K562 (cell line): Measurements from ENCODE around the gene FCGBP. TPM values are rescaled to one million over a fixed set of nuclear protein-coding genes. Genes with fewer than 3 reads are reported as not detected.

ENCODE experiments used
- CCNT2 ChIP-seq: IDR thresholded peaks from 2 replicates; pipeline ENCODE4 v1.6.1; 2011; ENCODE audit warnings: borderline replicate concordance, low read depth, mild to moderate bottlenecking, moderate library complexity, mixed read lengths, low read length; ENCODE audit not compliant: insufficient read length; ENCODE audit errors: extremely low read depth
- CEBPB ChIP-seq: fragments of 450-650 bp; IDR thresholded peaks from 2 replicates; pipeline ENCODE4 v1.6.1; 2016; ENCODE audit warnings: missing genetic modification characterization, missing compliant biosample characterization
- ESRRA ChIP-seq: fragments of 450-650 bp; IDR thresholded peaks from 2 replicates; pipeline ENCODE4 v1.6.1; 2014; ENCODE audit warnings: low read depth, mild to moderate bottlenecking, moderate library complexity, borderline replicate concordance
- FIP1L1 ChIP-seq: fragments of 200-400 bp; formaldehyde crosslinking; IDR thresholded peaks from 2 replicates; pipeline ENCODE4 v1.6.1; 2018; ENCODE audit warnings: mild to moderate bottlenecking, low read depth, low read length; ENCODE audit not compliant: poor library complexity, severe bottlenecking
- FOXM1 ChIP-seq, 2 experiments: fragments of 450-650 bp in 1 of 2; sonication (generic) in 1 of 2; formaldehyde crosslinking in 1 of 2; IDR thresholded peaks; 2 replicates each; pipeline versions ENCODE4 v1.6.1 to v1.9.0; 2017 to 2022; ENCODE audit warnings: low read depth in 2 of 2, mild to moderate bottlenecking in 2 of 2, missing genetic modification reagents in 1 of 2, moderate library complexity in 1 of 2
- GABPA ChIP-seq: fragments of 200-800 bp; sonication (Bioruptor generic); conservative IDR thresholded peaks from 2 replicates; pipeline ENCODE4 v1.6.1; 2016; ENCODE audit warnings: low read depth, missing genetic modification characterization, missing compliant biosample characterization
- JUND ChIP-seq, 2 experiments: IDR thresholded peaks; 2 replicates in 1 of 2; 3 replicates in 1 of 2; pipeline ENCODE4 v1.6.1; 2011; ENCODE audit warnings: borderline replicate concordance in 2 of 2, low read depth in 2 of 2, low read length in 2 of 2, improper control_type of control experiment in 1 of 2, missing biosample characterization in 1 of 2, missing genetic modification characterization in 1 of 2, missing genetic modification reagents in 1 of 2
- MECOM ChIP-seq: fragments of 250-450 bp; sonication (Bioruptor Pico); IDR thresholded peaks from 2 replicates; pipeline ENCODE4 v1.8.0; 2022; ENCODE audit warnings: inconsistent platforms
- NCOA1 ChIP-seq: fragments of 450-650 bp; IDR thresholded peaks from 2 replicates; pipeline ENCODE4 v1.6.1; 2016; ENCODE audit warnings: low read depth
- RUNX1 ChIP-seq: sonication (generic); IDR thresholded peaks from 2 replicates; pipeline ENCODE4 v1.6.1; 2016; ENCODE audit warnings: antibody characterized with exemption, low read depth
- SRF ChIP-seq, 2 experiments: fragments of 250-450, 450-650 bp in 1 of 2; sonication (Bioruptor Pico) in 1 of 2; sonication (generic) in 1 of 2; formaldehyde crosslinking; IDR thresholded peaks; 2 replicates each; pipeline versions ENCODE4 v1.5.0 to v1.5.1; 2020 to 2022; ENCODE audit warnings: mild to moderate bottlenecking in 1 of 2, missing genetic modification reagents in 1 of 2
- TOE1 ChIP-seq, 2 experiments: fragments of 450-650 bp in 1 of 2; sonication (generic) in 1 of 2; formaldehyde crosslinking in 1 of 2; IDR thresholded peaks; 2 replicates each; pipeline versions ENCODE4 v1.7.1 to v1.8.0; 2016 to 2022; ENCODE audit warnings: borderline replicate concordance in 2 of 2, mild to moderate bottlenecking in 2 of 2, antibody characterized with exemption in 1 of 2, inconsistent platforms in 1 of 2, low read depth in 1 of 2, missing genetic modification reagents in 1 of 2, moderate library complexity in 1 of 2
- WHSC1 ChIP-seq: IDR thresholded peaks from one replicate; pipeline ENCODE4 v1.6.1; 2012; ENCODE audit warnings: low read length, control low read depth, inconsistent platforms
- ZNF76 ChIP-seq: fragments of 250-450 bp; sonication (Bioruptor Pico); IDR thresholded peaks from 2 replicates; pipeline ENCODE4 v1.4.0; 2020; ENCODE audit warnings: mild to moderate bottlenecking, moderate library complexity, borderline replicate concordance
- polyA plus RNA-seq, 8 experiments: library from polyadenylated mRNA; depleted of rRNA in 4 of 8; stranded (reverse) in 5 of 8; unstranded in 3 of 8; fragments of >200 nt; fragmentation: Nextera tagmentation in 2 of 8; fragmentation: Illumina TruSeq in 1 of 8; extraction: Ambion mirVana in 2 of 8; extraction: Trizol in 1 of 8; gene quantifications; 2 replicates each; pipeline versions ENCODE4 v1.2.1 to v1.2.3, GENCODE V29; 2011 to 2014; ENCODE audit warnings: inconsistent platforms in 1 of 8, missing spikeins in 1 of 8
- total RNA-seq, 7 experiments: library from RNA; depleted of rRNA in 6 of 7; stranded (reverse); fragments of >200 nt in 6 of 7; fragmentation: Illumina TruSeq in 2 of 7; extraction: Trizol in 2 of 7; gene quantifications; 2 replicates each; pipeline versions ENCODE4 v1.2.1 to v1.2.3, GENCODE V29; 2011 to 2021; ENCODE audit warnings: low replicate concordance in 1 of 7
- TF ChIP-seq, protein P1 (sequence below): fragments of 250-450 bp; sonication (Bioruptor Pico); IDR thresholded peaks from 2 replicates; pipeline ENCODE4 v1.5.0; 2021; ENCODE audit warnings: mild to moderate bottlenecking, moderate library complexity
- TF ChIP-seq, protein P2 (sequence below): conservative IDR thresholded peaks from 2 replicates; pipeline ENCODE4 v1.6.1; 2011; ENCODE audit warnings: low read depth, mild to moderate bottlenecking, low read length; ENCODE audit not compliant: control insufficient read depth
- TF ChIP-seq, protein P3 (sequence below): sonication (generic); formaldehyde crosslinking; IDR thresholded peaks from 2 replicates; pipeline ENCODE4 v1.9.0; 2022; ENCODE audit warnings: mild to moderate bottlenecking, missing genetic modification reagents
- TF ChIP-seq, protein P4 (sequence below): fragments of 250-450 bp; sonication (Bioruptor Pico); IDR thresholded peaks from 2 replicates; pipeline ENCODE4 v1.4.0; 2020

Gene FCGBP
- total and polyA plus RNA-seq, 9 of the 15 experiments (the other 6 are each of a cell fraction or from before 2014, with no cell fraction given) = 0.01 to 1.5 (median 0.13) TPM; not detected in 4

DNA sequence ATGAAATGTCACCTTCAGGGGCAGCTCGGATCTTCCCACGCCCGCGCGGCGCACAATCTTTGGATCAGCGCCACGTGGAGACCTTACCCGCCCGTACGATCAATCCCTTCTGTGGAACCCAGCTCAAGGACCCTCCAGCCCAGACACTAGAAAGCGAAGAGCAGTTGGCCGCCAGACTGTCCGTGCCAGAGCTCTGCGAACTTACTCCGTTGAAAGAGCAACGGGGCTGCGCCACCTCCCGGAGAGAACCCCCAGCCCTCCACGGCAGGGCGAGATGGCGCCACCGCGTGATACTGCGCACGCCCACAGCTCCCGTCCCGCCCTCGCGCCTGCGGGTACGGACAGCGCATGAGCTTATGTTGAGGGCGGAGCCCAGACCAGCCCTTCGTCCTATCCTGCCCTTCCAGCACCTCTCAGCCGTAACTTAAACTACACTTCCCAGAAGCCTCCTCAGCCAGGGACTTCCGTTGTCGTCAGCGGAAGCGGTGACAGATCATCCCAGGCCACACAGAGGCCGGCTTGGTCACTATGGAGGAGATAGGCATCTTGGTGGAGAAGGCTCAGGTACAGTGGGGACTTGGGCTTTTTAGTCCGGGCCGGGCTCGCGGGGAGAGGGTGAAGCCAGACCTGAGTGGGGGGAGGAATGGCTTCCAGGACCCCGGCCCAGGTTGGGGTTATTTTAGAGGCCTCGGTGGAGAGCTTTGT is 36.4 kb upstream of the FCGBP start, which contains the start of gene PSMC4 (continued):
- TF ChIP-seq JUND (IDR thresholded peaks at IDR 0.05; ENCODE audit: borderline replicate concordance, low read depth, low read length) = peak; percentile 87; the same call in 1 of the 2 replicates
- peak; percentile 64; the same call in 1 of the 3 replicates for TF ChIP-seq JUND (tag; IDR thresholded peaks at IDR 0.05; ENCODE audit: borderline replicate concordance, low read depth, low read length)
- no peak for TF ChIP-seq RUNX1
- TF ChIP-seq, protein P1, sequence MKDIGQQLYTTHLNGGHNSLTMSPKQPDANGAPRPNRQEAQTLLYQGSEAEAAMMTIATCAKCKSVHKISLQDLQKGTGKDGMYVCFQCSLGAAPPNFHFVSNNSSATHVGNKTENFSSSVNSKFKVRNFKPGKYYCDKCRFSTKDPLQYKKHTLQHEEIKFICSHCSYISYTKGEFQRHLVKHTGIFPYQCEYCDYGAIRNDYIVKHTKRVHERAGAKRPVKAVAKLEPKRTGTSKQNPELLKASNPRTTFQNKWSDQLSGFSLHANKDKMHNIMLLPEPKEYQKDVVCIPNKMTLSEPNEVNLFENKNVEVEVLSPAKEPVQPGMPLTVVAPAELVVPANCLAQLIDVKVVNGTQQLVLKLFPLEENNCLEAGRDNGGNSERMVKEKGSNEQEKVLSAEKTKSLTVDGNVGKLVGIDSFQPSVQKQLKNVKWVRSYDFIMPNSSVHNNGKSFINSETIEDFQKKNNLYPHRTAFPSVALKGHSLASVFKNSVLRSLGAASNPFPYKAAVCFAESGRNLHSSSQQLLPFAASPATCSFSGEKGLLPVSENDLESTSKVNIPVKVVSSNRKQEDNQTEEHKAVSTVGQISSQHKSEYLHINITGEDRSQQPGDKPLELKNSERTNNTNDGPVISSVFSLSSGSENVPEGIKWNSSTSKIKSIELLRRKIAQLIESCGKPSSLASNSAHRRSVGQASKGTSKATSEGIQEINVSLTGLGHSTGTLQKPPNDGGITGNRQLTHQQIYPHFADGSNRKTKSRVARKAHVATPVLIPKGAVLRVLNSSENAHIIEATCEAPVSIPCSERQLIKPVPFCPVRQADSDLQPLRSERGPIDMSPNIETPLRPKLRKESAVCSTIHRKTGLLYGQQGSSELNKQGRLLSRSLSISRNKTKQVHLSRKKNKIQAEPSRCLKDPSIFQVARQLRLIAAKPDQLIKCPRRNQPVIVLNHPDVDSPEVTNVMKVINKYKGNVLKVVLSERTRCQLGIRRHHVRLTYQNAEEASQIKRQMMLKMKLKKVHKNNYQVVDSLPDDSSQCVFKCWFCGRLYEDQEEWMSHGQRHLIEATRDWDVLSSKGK (CRISPR knock-in tag) = no peak
- TF ChIP-seq CEBPB (tag) = no peak
- peak; percentile 53; the same call in 1 of the 2 replicates for TF ChIP-seq TOE1 (IDR thresholded peaks at IDR 0.05; ENCODE audit: borderline replicate concordance)
- peak; percentile 69; the same call in 1 of the 2 replicates for TF ChIP-seq TOE1 (CRISPR knock-in tag; IDR thresholded peaks at IDR 0.05; ENCODE audit: borderline replicate concordance, low read depth)
- no peak for TF ChIP-seq WHSC1
- TF ChIP-seq, protein P2, sequence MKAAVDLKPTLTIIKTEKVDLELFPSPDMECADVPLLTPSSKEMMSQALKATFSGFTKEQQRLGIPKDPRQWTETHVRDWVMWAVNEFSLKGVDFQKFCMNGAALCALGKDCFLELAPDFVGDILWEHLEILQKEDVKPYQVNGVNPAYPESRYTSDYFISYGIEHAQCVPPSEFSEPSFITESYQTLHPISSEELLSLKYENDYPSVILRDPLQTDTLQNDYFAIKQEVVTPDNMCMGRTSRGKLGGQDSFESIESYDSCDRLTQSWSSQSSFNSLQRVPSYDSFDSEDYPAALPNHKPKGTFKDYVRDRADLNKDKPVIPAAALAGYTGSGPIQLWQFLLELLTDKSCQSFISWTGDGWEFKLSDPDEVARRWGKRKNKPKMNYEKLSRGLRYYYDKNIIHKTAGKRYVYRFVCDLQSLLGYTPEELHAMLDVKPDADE = peak; percentile 92
- peak; percentile 82 for TF ChIP-seq FIP1L1
- TF ChIP-seq GABPA (tag) = peak; percentile 98
- peak; percentile 77 for TF ChIP-seq CCNT2
- no peak for TF ChIP-seq ZNF76 (CRISPR knock-in tag)
- peak in 1 of 2 experiments; percentile 80; a peak in 2 of 4 replicates for TF ChIP-seq SRF (CRISPR knock-in tag; IDR thresholded peaks at IDR 0.05)
- TF ChIP-seq, protein P3, sequence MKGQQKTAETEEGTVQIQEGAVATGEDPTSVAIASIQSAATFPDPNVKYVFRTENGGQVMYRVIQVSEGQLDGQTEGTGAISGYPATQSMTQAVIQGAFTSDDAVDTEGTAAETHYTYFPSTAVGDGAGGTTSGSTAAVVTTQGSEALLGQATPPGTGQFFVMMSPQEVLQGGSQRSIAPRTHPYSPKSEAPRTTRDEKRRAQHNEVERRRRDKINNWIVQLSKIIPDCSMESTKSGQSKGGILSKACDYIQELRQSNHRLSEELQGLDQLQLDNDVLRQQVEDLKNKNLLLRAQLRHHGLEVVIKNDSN (CRISPR knock-in tag) = peak; percentile 85
- no peak for TF ChIP-seq FOXM1 (IDR thresholded peaks at IDR 0.05; ENCODE audit: low read depth)
- TF ChIP-seq FOXM1 (CRISPR knock-in tag; IDR thresholded peaks at IDR 0.05; ENCODE audit: low read depth) = 0 out of 2 replicates have a peak, but pooled peaks have one; percentile 34
- TF ChIP-seq ESRRA = peak; percentile 79
- no peak for TF ChIP-seq MECOM
- 0 out of 2 replicates have a peak, but pooled peaks have one; percentile 17 for TF ChIP-seq NCOA1
- TF ChIP-seq, protein P4, sequence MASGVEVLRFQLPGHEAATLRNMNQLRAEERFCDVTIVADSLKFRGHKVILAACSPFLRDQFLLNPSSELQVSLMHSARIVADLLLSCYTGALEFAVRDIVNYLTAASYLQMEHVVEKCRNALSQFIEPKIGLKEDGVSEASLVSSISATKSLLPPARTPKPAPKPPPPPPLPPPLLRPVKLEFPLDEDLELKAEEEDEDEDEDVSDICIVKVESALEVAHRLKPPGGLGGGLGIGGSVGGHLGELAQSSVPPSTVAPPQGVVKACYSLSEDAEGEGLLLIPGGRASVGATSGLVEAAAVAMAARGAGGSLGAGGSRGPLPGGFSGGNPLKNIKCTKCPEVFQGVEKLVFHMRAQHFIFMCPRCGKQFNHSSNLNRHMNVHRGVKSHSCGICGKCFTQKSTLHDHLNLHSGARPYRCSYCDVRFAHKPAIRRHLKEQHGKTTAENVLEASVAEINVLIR (CRISPR knock-in tag) = peak; percentile 86
